ENCODE measurements around the gene TSC22D4.

The TSC22D4 gene

GRCh38 chr7:100432621-100433275, 46.3 kb downstream of the TSC22D4 start:
- TF ChIP-seq POLR2A (IDR thresholded peaks at IDR 0.05; ENCODE audit: extremely low read depth, insufficient read length) (no peak), MAX (IDR thresholded peaks at IDR 0.05; ENCODE audit: low read depth, low read length) (no peak), CTCF (IDR thresholded peaks at IDR 0.05; ENCODE audit: low read depth, low read length) (no peak)
- peak; percentile 21 for DNase-seq (ENCODE audit: low read depth)
- peak overlapping the region; percentile 83 for H3K4me3 ChIP-seq (ENCODE audit: low read depth, low read length)

DNA sequence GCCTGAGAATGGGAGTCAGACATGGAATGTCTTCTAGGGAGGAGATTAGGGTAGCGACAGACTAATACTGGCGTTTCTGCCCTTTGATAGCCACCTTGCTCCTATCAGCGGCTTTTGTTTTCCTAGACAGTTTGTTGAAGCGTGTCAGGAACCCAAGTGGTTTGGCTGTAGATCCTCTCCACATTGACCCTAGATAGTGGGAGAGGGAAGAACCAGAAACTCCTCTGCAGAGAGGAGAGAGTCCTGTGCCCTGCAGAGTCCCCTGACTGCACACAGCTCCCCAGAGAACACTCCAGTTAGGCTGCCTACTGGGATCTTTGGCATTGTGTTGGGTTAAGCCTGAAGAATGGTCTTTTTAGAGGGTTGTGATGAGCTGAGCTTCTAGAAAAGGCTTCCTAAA, 47.0 kb downstream of the TSC22D4 start:
- H3K4me3 ChIP-seq (ENCODE audit: low read depth, low read length) = peak overlapping the region; percentile 83
- no peak for DNase-seq (ENCODE audit: low read depth)
- TF ChIP-seq MYC (IDR thresholded peaks at IDR 0.05; ENCODE audit: low read depth, low read length) = no peak
- no peak for TF ChIP-seq POLR2A (IDR thresholded peaks at IDR 0.05; ENCODE audit: extremely low read depth, insufficient read length)
- no peak for TF ChIP-seq CTCF (IDR thresholded peaks at IDR 0.05; ENCODE audit: low read depth, low read length)
- no peak for TF ChIP-seq MAX (IDR thresholded peaks at IDR 0.05; ENCODE audit: low read depth, low read length)

GRCh38 chr7:100431286-100431735, 47.7 kb downstream of the TSC22D4 start:
- H3K4me3 ChIP-seq (ENCODE audit: low read depth, low read length) = peak overlapping the region; percentile 83
- TF ChIP-seq MYC (IDR thresholded peaks at IDR 0.05; ENCODE audit: low read depth, low read length) = no peak
- no peak for TF ChIP-seq POLR2A (IDR thresholded peaks at IDR 0.05; ENCODE audit: extremely low read depth, insufficient read length)
- no peak for TF ChIP-seq MAX (IDR thresholded peaks at IDR 0.05; ENCODE audit: low read depth, low read length)
- TF ChIP-seq CTCF (IDR thresholded peaks at IDR 0.05; ENCODE audit: low read depth, low read length) = no peak
- no peak for DNase-seq (ENCODE audit: low read depth)

DNA sequence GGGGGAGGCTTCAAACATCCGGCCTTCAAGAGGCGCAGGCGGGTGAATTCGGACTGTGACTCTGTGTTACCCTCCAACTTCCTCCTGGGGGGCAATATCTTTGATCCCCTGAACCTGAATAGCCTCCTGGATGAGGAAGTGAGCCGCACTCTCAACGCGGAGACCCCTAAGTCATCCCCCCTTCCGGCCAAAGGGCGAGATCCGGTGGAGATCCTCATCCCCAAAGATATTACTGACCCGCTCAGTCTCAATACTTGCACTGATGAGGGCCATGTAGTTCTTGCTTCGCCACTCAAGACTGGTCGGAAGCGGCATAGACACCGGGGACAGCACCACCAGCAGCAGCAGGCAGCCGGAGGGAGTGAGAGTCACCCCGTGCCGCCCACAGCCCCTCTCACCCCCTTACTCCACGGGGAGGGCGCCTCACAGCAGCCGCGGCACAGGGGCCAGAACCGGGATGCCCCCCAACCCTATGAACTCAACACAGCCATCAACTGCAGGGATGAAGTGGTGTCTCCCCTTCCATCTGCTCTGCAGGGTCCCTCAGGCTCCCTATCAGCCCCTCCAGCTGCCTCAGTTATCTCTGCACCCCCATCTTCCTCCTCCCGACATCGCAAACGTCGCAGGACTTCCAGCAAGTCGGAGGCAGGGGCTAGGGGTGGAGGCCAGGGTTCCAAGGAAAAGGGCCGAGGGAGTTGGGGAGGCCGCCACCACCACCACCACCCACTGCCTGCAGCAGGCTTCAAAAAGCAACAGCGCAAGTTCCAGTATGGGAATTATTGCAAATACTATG, 48.3 kb downstream of the TSC22D4 start:
- TF ChIP-seq CTCF (IDR thresholded peaks at IDR 0.05; ENCODE audit: low read depth, low read length) (no peak), MAX (IDR thresholded peaks at IDR 0.05; ENCODE audit: low read depth, low read length) (peak; percentile 58; the same call in 1 of the 2 replicates)
- no peak for DNase-seq (ENCODE audit: low read depth)
- peak overlapping the region; percentile 83 for H3K4me3 ChIP-seq (ENCODE audit: low read depth, low read length)

DNA sequence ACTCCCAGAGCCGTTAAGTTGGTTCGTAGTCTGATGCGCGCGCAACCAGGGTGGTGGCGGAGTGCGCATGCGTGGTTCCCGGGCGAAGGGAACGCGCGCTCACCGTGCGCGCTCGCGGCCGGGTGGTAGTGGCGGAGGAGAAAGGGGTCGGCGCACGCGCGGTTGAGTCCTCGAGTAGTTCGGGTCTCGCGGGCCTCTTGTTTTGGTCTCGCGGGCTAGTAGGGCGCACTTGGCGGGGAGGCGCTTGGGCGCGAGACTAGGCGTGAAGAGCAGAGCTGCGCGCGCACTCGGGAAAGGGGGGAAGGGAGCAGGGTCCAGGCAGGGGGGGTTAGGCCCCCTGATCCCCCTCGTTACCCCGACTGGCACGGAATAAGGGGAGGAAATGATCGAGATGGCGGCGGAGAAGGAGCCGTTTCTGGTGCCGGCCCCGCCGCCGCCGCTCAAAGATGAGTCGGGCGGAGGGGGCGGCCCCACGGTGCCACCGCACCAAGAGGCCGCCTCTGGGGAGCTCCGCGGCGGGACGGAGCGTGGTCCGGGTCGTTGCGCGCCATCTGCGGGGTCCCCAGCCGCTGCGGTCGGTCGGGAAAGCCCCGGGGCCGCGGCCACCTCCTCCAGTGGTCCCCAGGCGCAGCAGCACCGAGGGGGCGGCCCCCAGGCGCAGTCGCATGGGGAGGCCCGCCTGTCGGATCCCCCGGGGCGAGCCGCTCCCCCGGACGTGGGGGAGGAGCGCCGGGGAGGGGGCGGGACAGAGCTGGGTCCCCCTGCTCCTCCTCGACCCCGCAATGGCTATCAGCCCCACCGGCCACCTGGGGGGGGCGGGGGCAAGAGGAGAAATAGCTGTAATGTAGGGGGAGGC, 49.1 kb downstream of the TSC22D4 start, which contains the start of gene MEPCE:
Gene MEPCE (plus strand): TSS at position 195 of the 856 bp plus-strand sequence. CDS start 188 bp downstream, at position 383.
- DNase-seq (ENCODE audit: low read depth) = peak; percentile 95
- TF ChIP-seq MYC (IDR thresholded peaks at IDR 0.05; ENCODE audit: low read depth, low read length) (peak; percentile 68), POLR2A (IDR thresholded peaks at IDR 0.05; ENCODE audit: extremely low read depth, insufficient read length) (peak; percentile 58), MAX (IDR thresholded peaks at IDR 0.05; ENCODE audit: low read depth, low read length) (peak; percentile 50), CTCF (IDR thresholded peaks at IDR 0.05; ENCODE audit: low read depth, low read length) (no peak)
- peak within 1 kb of the TSS; percentile 94 for H3K4me3 ChIP-seq (ENCODE audit: low read depth, low read length)
